BJ (cell line): ENCODE data around the gene UQCRH. TPM values are rescaled to one million over a fixed set of nuclear protein-coding genes. Genes with fewer than 3 reads are reported as not detected.

Source experiments
- CTCF ChIA-PET: fragments of 350-600 bp; formaldehyde crosslinking; extraction: SDS; loops from one replicate; lab custom pipeline; 2021; ENCODE audit warnings: antibody characterized with exemption, inconsistent platforms; lab: Yijun Ruan, JAX
- POLR2A ChIA-PET: fragments of 300-600 bp; sonication (Branson Sonifier 250); formaldehyde crosslinking; extraction: SDS; loops from one replicate; lab custom pipeline; 2021; ENCODE audit warnings: antibody characterized with exemption; lab: Charles Lee
- DNase-seq: peaks from one replicate; pipeline ENCODE4 v3.0.0-alpha.2; 2011; ENCODE audit warnings: low read depth
- H3K27me3 ChIP-seq: 2 replicates; pipeline ENCODE4 v1.6.0; 2011; ENCODE audit warnings: low read length; ENCODE audit not compliant: control insufficient read depth, insufficient read depth
- H3K36me3 ChIP-seq: 2 replicates; pipeline ENCODE4 v1.5.1; 2011; ENCODE audit warnings: low read length; ENCODE audit not compliant: control insufficient read depth, insufficient read depth
- H3K4me3 ChIP-seq: 2 replicates; pipeline ENCODE4 v1.5.1; 2011; ENCODE audit warnings: low read depth, mild to moderate bottlenecking, control low read depth, low read length
- CTCF ChIP-seq: IDR thresholded peaks from 2 replicates; pipeline ENCODE4 v1.5.1; 2011; ENCODE audit warnings: low read depth, mild to moderate bottlenecking, control low read depth, inconsistent platforms, low read length, moderate library complexity; ENCODE audit not compliant: insufficient read depth
- polyA plus RNA-seq: library from polyadenylated mRNA; depleted of rRNA; stranded (reverse); fragments of >200 nt; gene quantifications from 2 replicates; pipeline ENCODE4 v1.2.3, GENCODE V29; 2011

UQCRH gene
- polyA plus RNA-seq, 1 experiment = 188 TPM

- H3K27me3 ChIP-seq = no peaks in the 10 kb centered on the region
- no peak for TF ChIP-seq CTCF
- POLR2A ChIA-PET = interaction anchor here (0.6 kb wide), 1 partner anchor 101 kb away, joined by 4 read pairs; no protein-coding TSS in a partner anchor
Measured at GRCh38 chr1:46303872-46304326, 401 bp downstream of the UQCRH start.

GRCh38 chr1:46306159-46306530, 2.6 kb downstream of the UQCRH start:
- CTCF ChIA-PET = interaction anchor here (1.8 kb wide), 1 partner anchor 34 kb away, joined by 5 read pairs; no protein-coding TSS in a partner anchor
- Histone ChIP-seq H3K36me3 (no peaks in the 10 kb centered on the region; the same call in 1 of the 2 replicates), H3K27me3 (no peaks in the 10 kb centered on the region), H3K4me3 (no peak overlapping the region)
- POLR2A ChIA-PET = no interaction called here
- no peak for TF ChIP-seq CTCF
- no peak for DNase-seq

More at GRCh38 chr1:46303872-46304326, 401 bp downstream of the UQCRH start:
- Histone ChIP-seq H3K36me3 (no peaks in the 10 kb centered on the region; the same call in 1 of the 2 replicates), H3K4me3 (peak overlapping the region; percentile 92)
- DNase-seq = no peak
- CTCF ChIA-PET = interaction anchor here (1.1 to 1.5 kb wide), 3 partner anchors 10 to 81 kb away, joined by 3 to 6 read pairs (median 3); no protein-coding TSS in a partner anchor

GRCh38 chr1:46309401-46310159, 6.1 kb downstream of the UQCRH start:
- Histone ChIP-seq H3K27me3 (no peaks in the 10 kb centered on the region), H3K4me3 (no peak overlapping the region), H3K36me3 (peaks cover 3% of the 10 kb centered on the region)
- TF ChIP-seq CTCF = no peak
- DNase-seq = no peak
- ChIA-PET POLR2A (no interaction called here), CTCF (no interaction called here)

- ChIA-PET CTCF (no interaction called here), POLR2A (no interaction called here)
- Histone ChIP-seq H3K4me3 (no peak overlapping the region), H3K36me3 (peaks cover 3% of the 10 kb centered on the region), H3K27me3 (no peaks in the 10 kb centered on the region)
- no peak for DNase-seq
- TF ChIP-seq CTCF = no peak
Measured at GRCh38 chr1:46310321-46310720, 6.8 kb downstream of the UQCRH start.

- ChIA-PET POLR2A (no interaction called here), CTCF (interaction anchor here (0.6 kb wide), 1 partner anchor 42 kb away, joined by 3 read pairs; no protein-coding TSS in a partner anchor)
Measured at GRCh38 chr1:46315669-46316403, 12.3 kb downstream of the UQCRH start.

More at GRCh38 chr1:46315669-46316403, 12.3 kb downstream of the UQCRH start:
- no peak for DNase-seq
- TF ChIP-seq CTCF = no peak
- Histone ChIP-seq H3K27me3 (no peaks in the 10 kb centered on the region), H3K4me3 (no peak overlapping the region), H3K36me3 (peaks cover 4% of the 10 kb centered on the region)
